Vagina (tissue), 2 donors: ENCODE results near the gene SVOP. TPM values are rescaled to one million over a fixed set of nuclear protein-coding genes. Genes with fewer than 3 reads are reported as not detected.

Source experiments
- DNase-seq, 2 donors: peaks; one replicate each; pipeline ENCODE4 v3.0.0-alpha.2; 2017; ENCODE audit errors: extremely low spot score in 2 of 2
- H3K27ac ChIP-seq: fragments of 200-600 bp; sonication (generic); one replicate; pipeline ENCODE4 v1.5.1; 2019
- H3K27me3 ChIP-seq: fragments of 200-600 bp; sonication (generic); one replicate; pipeline ENCODE4 v1.5.1; 2019
- H3K36me3 ChIP-seq, 2 donors: fragments of 200-600 bp; sonication (generic); one replicate each; pipeline ENCODE4 v1.5.1; 2017 to 2019
- H3K4me1 ChIP-seq: fragments of 200-600 bp; sonication (generic); one replicate; pipeline ENCODE4 v1.5.1; 2019
- H3K4me3 ChIP-seq, 2 donors: fragments of 200-600 bp; sonication (generic); 1 replicate in 1 of 2; 2 replicates in 1 of 2; pipeline ENCODE4 v1.5.1; 2016 to 2019
- H3K9me3 ChIP-seq: fragments of 200-600 bp; sonication (generic); one replicate; pipeline ENCODE4 v1.5.1; 2019
- CTCF ChIP-seq, 3 experiments: fragments of 450-650 bp in 2 of 3; fragments of 200-600 bp in 1 of 3; sonication (generic) in 1 of 3; IDR thresholded peaks; one replicate each; pipeline ENCODE4 v1.5.1; 2017 to 2019; ENCODE audit warnings: antibody characterized with exemption in 3 of 3, mild to moderate bottlenecking in 2 of 3, moderate library complexity in 2 of 3
- POLR2A ChIP-seq, 2 donors: fragments of 450-650 bp; IDR thresholded peaks; one replicate each; pipeline ENCODE4 v1.6.1; 2017; ENCODE audit warnings: antibody characterized with exemption in 2 of 2, mild to moderate bottlenecking in 2 of 2, moderate library complexity in 2 of 2
- POLR2AphosphoS5 ChIP-seq, 2 donors: sonication (generic); formaldehyde crosslinking; IDR thresholded peaks; one replicate each; pipeline ENCODE4 v1.9.0; 2017; ENCODE audit warnings: antibody characterized with exemption in 2 of 2, mild to moderate bottlenecking in 2 of 2, low read depth in 1 of 2; ENCODE audit not compliant: insufficient read depth in 1 of 2
- intact Hi-C: fragments of 100-400 bp; cut with DNase I; formaldehyde crosslinking; loops from one replicate; pipeline ENCODE4 v1.15.1; 2023
- small RNA-seq: library from RNA; depleted of rRNA; stranded (forward); fragments of <200 nt; gene quantifications from one replicate; pipeline ENCODE3, GENCODE V24; 2016
- total RNA-seq: library from RNA; depleted of rRNA; stranded (reverse); fragments of >200 nt; gene quantifications from one replicate; pipeline ENCODE4 v1.2.3, GENCODE V29; 2016

The SVOP gene
- total RNA-seq, 1 donor from 2014 or later: under 0.01 TPM

GRCh38 chr12:108858311-108859074, 162.4 kb downstream of the SVOP start:
- H3K4me1 ChIP-seq: peaks cover 41% of the 10 kb centered on the region
- intact Hi-C loops: loop anchor here (10.0 kb wide), 4 partner anchors 54 to 294 kb away; partner anchors contain the start of genes ALKBH2, ISCU, SART3 and UNG
- H3K27ac ChIP-seq: peak overlapping the region; percentile 89

More at GRCh38 chr12:108858311-108859074, 162.4 kb downstream of the SVOP start:
- no peaks in the 10 kb centered on the region for H3K27me3 ChIP-seq
- no peak for TF ChIP-seq CTCF (IDR thresholded peaks at IDR 0.05)
- no peak for TF ChIP-seq POLR2AphosphoS5 (IDR thresholded peaks at IDR 0.05; ENCODE audit: insufficient read depth in 1 of 2, low read depth in 1 of 2)
- TF ChIP-seq POLR2A (IDR thresholded peaks at IDR 0.05): no peak
- DNase-seq: peak in 1 of 2 donors; percentile 87
- no peaks in the 10 kb centered on the region for H3K36me3 ChIP-seq
- H3K4me3 ChIP-seq: peak overlapping the region; percentile 88
- H3K9me3 ChIP-seq: no peaks in the 10 kb centered on the region

Small RNA genes within 50 kb of the gene (small RNA-seq; reads per million reads assigned to genes)
- not detected for gene AC190387.1
- gene RNA5SP372: not detected
- gene RNU6-361P: not detected

Other genes starting within 250 kb of the SVOP start
- 38.1 TPM for gene SSH1, start 163.5 kb downstream of the SVOP start, total RNA-seq
- not detected for gene DAO, start 141.0 kb downstream of the SVOP start, total RNA-seq
- gene USP30, start 31.5 kb upstream of the SVOP start, total RNA-seq: 15.5 TPM
- 14.5 TPM for gene ALKBH2, start 72.4 kb upstream of the SVOP start, total RNA-seq
- gene UNG, start 76.5 kb upstream of the SVOP start, total RNA-seq: 29.2 TPM
- gene ACACB, start 95.5 kb upstream of the SVOP start, total RNA-seq: 130 TPM